LNCaP clone FGC (cell line): ENCODE data around the gene RARA.
A peak's percentile ranks its signal among the peaks of the same experiment; 100 is the strongest.

Source experiments
- DNase-seq: peaks from one replicate; pipeline ENCODE4 v3.0.0-alpha.2; 2011; ENCODE audit warnings: low read depth
- H3K4me3 ChIP-seq: 2 replicates; pipeline ENCODE4 v1.5.1; 2011; ENCODE audit warnings: mild to moderate bottlenecking, low read depth, low read length, control low read depth
- CTCF ChIP-seq: IDR thresholded peaks from 2 replicates; pipeline ENCODE4 v1.5.1; 2012; ENCODE audit warnings: mild to moderate bottlenecking; ENCODE audit not compliant: control insufficient read depth, insufficient read depth; ENCODE audit errors: extremely low read depth

RARA gene

GRCh38 chr17:40268141-40268712 is 40.8 kb upstream of the RARA start:
- no peak for DNase-seq
- no peak for TF ChIP-seq CTCF
- H3K4me3 ChIP-seq: no peak overlapping the region

GRCh38 chr17:40278414-40278813 is 30.6 kb upstream of the RARA start:
- TF ChIP-seq CTCF: no peak
- no peak for DNase-seq

GRCh38 chr17:40279402-40279801 is 29.6 kb upstream of the RARA start:
- no peak for TF ChIP-seq CTCF
- no peak overlapping the region for H3K4me3 ChIP-seq
- no peak for DNase-seq

More at GRCh38 chr17:40278414-40278813, 30.6 kb upstream of the RARA start:
- no peak overlapping the region for H3K4me3 ChIP-seq

- no peak overlapping the region for H3K4me3 ChIP-seq
Observed at GRCh38 chr17:40281663-40282062, 27.3 kb upstream of the RARA start.

GRCh38 chr17:40283662-40284061 is 25.3 kb upstream of the RARA start:
- no peak for TF ChIP-seq CTCF
- H3K4me3 ChIP-seq: no peak overlapping the region
- no peak for DNase-seq

More at GRCh38 chr17:40281663-40282062, 27.3 kb upstream of the RARA start:
- TF ChIP-seq CTCF: no peak
- no peak for DNase-seq

- peak; percentile 75 for DNase-seq
- H3K4me3 ChIP-seq: no peak overlapping the region
- TF ChIP-seq CTCF: no peak
Observed at GRCh38 chr17:40284085-40284713, 24.8 kb upstream of the RARA start.

GRCh38 chr17:40286473-40286872 is 22.5 kb upstream of the RARA start:
- no peak for DNase-seq
- no peak overlapping the region for H3K4me3 ChIP-seq
- TF ChIP-seq CTCF: no peak
